K562 (cell line): Measurements from ENCODE around the gene ANAPC4. TPM values are rescaled to one million over a fixed set of nuclear protein-coding genes. Genes with fewer than 3 reads are reported as not detected.

ENCODE experiments used
- ATAC-seq: fragments of 200-7000 bp; cut with Tn5 transposase; 3 replicates; pipeline ENCODE4 v1.9.1; 2020; ENCODE audit warnings: moderate library complexity
- BruUV-seq: library from RNA; stranded (reverse); fragments of 400-500 nt; replicated peaks from 2 replicates; lab custom pipeline; 2021; lab: Mats Ljungman, UMichigan
- CTCF ChIA-PET: fragments of 300-600 bp; formaldehyde crosslinking; extraction: SDS; loops from one replicate; lab custom pipeline; 2021; ENCODE audit warnings: low intra/inter-chr PET ratio; lab: Yijun Ruan, JAX
- POLR2A ChIA-PET: fragments of 300-600, 350-650 bp; sonication (Branson Sonifier 250); formaldehyde crosslinking; extraction: SDS; loops from one replicate; lab custom pipeline; 2021; ENCODE audit warnings: antibody characterized with exemption, inconsistent platforms; lab: Yijun Ruan, JAX
- DNase-seq, 4 experiments: peaks; one replicate each; pipeline versions ENCODE4 v3.0.0 to v3.0.0-alpha.2; 2011 to 2018; ENCODE audit warnings: low spot score in 3 of 4, mixed read lengths in 3 of 4; ENCODE audit errors: extremely low read depth in 1 of 4
- FAIRE-seq: peaks from 2 replicates; lab custom pipeline; 2011; peaks lifted over from hg19 to GRCh38; lab: Jason Lieb, UNC
- H2AFZ ChIP-seq: 2 replicates; pipeline ENCODE4 v1.6.0; 2011; ENCODE audit warnings: low read depth, low read length, control low read depth, inconsistent platforms
- H3K27ac ChIP-seq: fragments of 200-600 bp; 3 replicates; pipeline ENCODE4 v1.8.0; 2011; ENCODE audit warnings: low read depth, mild to moderate bottlenecking, control low read depth, inconsistent platforms, low read length, moderate library complexity, mixed read lengths; ENCODE audit errors: extremely low read depth
- H3K27me3 ChIP-seq, 2 experiments: fragments of 300-600 bp in 1 of 2; 2 replicates in 1 of 2; 3 replicates in 1 of 2; pipeline versions ENCODE4 v1.6.0 to v1.8.0; 2011; ENCODE audit warnings: inconsistent platforms in 2 of 2, low read length in 2 of 2, mild to moderate bottlenecking in 1 of 2, mixed read lengths in 1 of 2, moderate library complexity in 1 of 2; ENCODE audit not compliant: control insufficient read depth in 2 of 2, insufficient read depth in 2 of 2
- H3K36me3 ChIP-seq: fragments of 300-600 bp; 3 replicates; pipeline ENCODE4 v1.8.0; 2011; ENCODE audit warnings: mild to moderate bottlenecking, low read length, inconsistent platforms; ENCODE audit not compliant: control insufficient read depth, insufficient read depth
- H3K4me1 ChIP-seq, 2 experiments: fragments of 200-600 bp in 1 of 2; replicated peaks in 1 of 2; 2 replicates in 1 of 2; 3 replicates in 1 of 2; pipeline versions ENCODE4 v1.5.1 to v1.8.0; 2011; ENCODE audit warnings: inconsistent platforms in 2 of 2, low read length in 2 of 2, mild to moderate bottlenecking in 1 of 2, mixed read lengths in 1 of 2, moderate library complexity in 1 of 2; ENCODE audit not compliant: control insufficient read depth in 2 of 2, insufficient read depth in 2 of 2
- H3K4me2 ChIP-seq: 2 replicates; pipeline ENCODE4 v1.6.1; 2011; ENCODE audit warnings: low read length, control low read depth, inconsistent platforms, mixed read lengths; ENCODE audit not compliant: insufficient read depth
- H3K4me3 ChIP-seq: fragments of 200-600 bp; sonication (generic), shearing (Covaris generic); 2 replicates; pipeline ENCODE4 v1.5.1; 2016; ENCODE audit warnings: control low read depth, inconsistent platforms
- H3K79me2 ChIP-seq: fragments of 200-600 bp; 3 replicates; pipeline ENCODE4 v1.8.0; 2011; ENCODE audit warnings: low read length, inconsistent platforms; ENCODE audit not compliant: control insufficient read depth, insufficient read depth
- H3K9ac ChIP-seq, 2 experiments: 2 replicates each; pipeline versions ENCODE4 v1.6.0 to v1.6.1; 2011; ENCODE audit warnings: low read depth in 2 of 2, low read length in 2 of 2, control low read depth in 1 of 2, inconsistent platforms in 1 of 2, mild to moderate bottlenecking in 1 of 2, mixed read lengths in 1 of 2; ENCODE audit not compliant: insufficient read depth in 1 of 2
- H3K9me1 ChIP-seq: one replicate; pipeline ENCODE4 v1.6.0; 2011; ENCODE audit warnings: inconsistent platforms, mild to moderate bottlenecking, low read length, moderate library complexity; ENCODE audit not compliant: control insufficient read depth, insufficient read depth
- H3K9me3 ChIP-seq: replicated peaks from 2 replicates; pipeline ENCODE4 v1.5.1; 2011; ENCODE audit warnings: low read depth, low read length, inconsistent platforms; ENCODE audit not compliant: control insufficient read depth, insufficient read depth
- H4K20me1 ChIP-seq: replicated peaks from 2 replicates; pipeline ENCODE4 v1.6.1; 2011; ENCODE audit warnings: low read length, inconsistent platforms, mixed read lengths; ENCODE audit not compliant: control insufficient read depth, insufficient read depth
- BCOR ChIP-seq: fragments of 450-650 bp; IDR thresholded peaks from 2 replicates; pipeline ENCODE4 v1.6.1; 2016
- CBFB ChIP-seq: sonication (generic); formaldehyde crosslinking; IDR thresholded peaks from 2 replicates; pipeline ENCODE4 v1.4.0; 2020; ENCODE audit warnings: mild to moderate bottlenecking, missing genetic modification reagents
- EHMT2 ChIP-seq: fragments of 450-650 bp; IDR thresholded peaks from 2 replicates; pipeline ENCODE4 v1.6.1; 2018; ENCODE audit warnings: antibody characterized with exemption
- ERF ChIP-seq: fragments of 450-650 bp; formaldehyde crosslinking; IDR thresholded peaks from 2 replicates; pipeline ENCODE4 v1.4.0; 2020; ENCODE audit warnings: mild to moderate bottlenecking, mixed read lengths
- GABPB2 ChIP-seq: fragments of 250-450 bp; sonication (Bioruptor Pico); conservative IDR thresholded peaks from 2 replicates; pipeline ENCODE4 v1.5.1; 2021; ENCODE audit warnings: mild to moderate bottlenecking
- HDAC1 ChIP-seq, 2 experiments: fragments of 450-650 bp; IDR thresholded peaks; 2 replicates each; pipeline ENCODE4 v1.6.1; 2016 to 2017; ENCODE audit warnings: inconsistent platforms in 1 of 2, mild to moderate bottlenecking in 1 of 2, moderate library complexity in 1 of 2
- HDAC2 ChIP-seq: fragments of 450-650 bp; IDR thresholded peaks from 2 replicates; pipeline ENCODE4 v1.6.1; 2016; ENCODE audit warnings: mild to moderate bottlenecking
- HNRNPL ChIP-seq: fragments of 200-400 bp; formaldehyde crosslinking; IDR thresholded peaks from 2 replicates; pipeline ENCODE4 v1.6.1; 2017; ENCODE audit warnings: low read depth, mild to moderate bottlenecking, low read length
- IFI16 ChIP-seq: fragments of 250-450 bp; sonication (Bioruptor Pico); IDR thresholded peaks from 2 replicates; pipeline ENCODE4 v2.1.2; 2022; ENCODE audit warnings: mild to moderate bottlenecking, inconsistent platforms
- KLF6 ChIP-seq: fragments of 250-450 bp; sonication (Bioruptor Pico); IDR thresholded peaks from 2 replicates; pipeline ENCODE4 v1.4.0; 2020; ENCODE audit warnings: mild to moderate bottlenecking, moderate library complexity, borderline replicate concordance
- NFRKB ChIP-seq: fragments of 450-650 bp; IDR thresholded peaks from 2 replicates; pipeline ENCODE4 v1.6.1; 2016; ENCODE audit warnings: low read depth
- POLR2A ChIP-seq: fragments of 450-650 bp; conservative IDR thresholded peaks from 2 replicates; pipeline ENCODE4 v1.6.1; 2016
- POLR2G ChIP-seq: fragments of 200-400 bp; formaldehyde crosslinking; IDR thresholded peaks from 2 replicates; pipeline ENCODE4 v1.6.1; 2017; ENCODE audit warnings: low read depth, mild to moderate bottlenecking, antibody characterized with exemption, low read length, moderate library complexity
- RCOR1 ChIP-seq, 2 experiments: IDR thresholded peaks; 2 replicates each; pipeline ENCODE4 v1.6.1; 2012; ENCODE audit warnings: low read depth in 2 of 2, low read length in 2 of 2, borderline replicate concordance in 1 of 2, improper control_type of control experiment in 1 of 2
- ZBTB26 ChIP-seq: fragments of 450-650 bp; formaldehyde crosslinking; IDR thresholded peaks from 2 replicates; pipeline ENCODE4 v1.4.0; 2022; ENCODE audit warnings: missing genetic modification characterization
- ZBTB5 ChIP-seq: fragments of 450-650 bp; IDR thresholded peaks from 2 replicates; pipeline ENCODE4 v1.6.1; 2017; ENCODE audit warnings: antibody characterized with exemption
- ZNF121 ChIP-seq: sonication (generic); formaldehyde crosslinking; conservative IDR thresholded peaks from 2 replicates; pipeline ENCODE4 v1.8.0; 2022; ENCODE audit warnings: missing genetic modification reagents
- ZNF655 ChIP-seq: fragments of 250-450 bp; sonication (Bioruptor Pico); IDR thresholded peaks from 2 replicates; pipeline ENCODE4 v1.5.0; 2021
- ZNF707 ChIP-seq: fragments of 250-450 bp; sonication (Bioruptor Pico); conservative IDR thresholded peaks from 2 replicates; pipeline ENCODE4 v1.8.0; 2022; ENCODE audit warnings: inconsistent platforms, mild to moderate bottlenecking, moderate library complexity
- ZSCAN32 ChIP-seq: fragments of 450-650 bp; formaldehyde crosslinking; IDR thresholded peaks from 2 replicates; pipeline ENCODE4 v1.4.0; 2020; ENCODE audit warnings: mild to moderate bottlenecking, moderate library complexity
- WGBS: fragments of 100-300 bp; shearing (Covaris generic); methylation state at CpG from one replicate; pipeline ENCODE4 v1.1.6; 2016; ENCODE audit warnings: low coverage, mixed read lengths; ENCODE audit not compliant: insufficient coverage; ENCODE audit errors: missing lambda C conversion rate; 5-methylcytosine and 5-hydroxymethylcytosine counted together
- in situ Hi-C: fragments of 300-500 bp; cut with MboI; formaldehyde crosslinking; loops from 4 replicates; pipeline ENCODE4 v1.15.0; 2018; ENCODE audit warnings: inconsistent platforms, mixed read lengths
- intact Hi-C: fragments of 100-400 bp; cut with micrococcal nuclease; formaldehyde crosslinking; loops from 2 replicates; pipeline ENCODE4 v1.14.2; 2022
- polyA plus RNA-seq, 8 experiments: library from polyadenylated mRNA; depleted of rRNA in 4 of 8; stranded (reverse) in 5 of 8; unstranded in 3 of 8; fragments of >200 nt; fragmentation: Nextera tagmentation in 2 of 8; fragmentation: Illumina TruSeq in 1 of 8; extraction: Ambion mirVana in 2 of 8; extraction: Trizol in 1 of 8; gene quantifications; 2 replicates each; pipeline versions ENCODE4 v1.2.1 to v1.2.3, GENCODE V29; 2011 to 2014; ENCODE audit warnings: inconsistent platforms in 1 of 8, missing spikeins in 1 of 8
- total RNA-seq, 7 experiments: library from RNA; depleted of rRNA in 6 of 7; stranded (reverse); fragments of >200 nt in 6 of 7; fragmentation: Illumina TruSeq in 2 of 7; extraction: Trizol in 2 of 7; gene quantifications; 2 replicates each; pipeline versions ENCODE4 v1.2.1 to v1.2.3, GENCODE V29; 2011 to 2021; ENCODE audit warnings: low replicate concordance in 1 of 7

ANAPC4 gene
- total and polyA plus RNA-seq, 9 of the 15 experiments (the other 6 are each of a cell fraction or from before 2014, with no cell fraction given), result 23.9 to 47.0 (median 31.9) TPM

GRCh38 chr4:25424539-25425228 is 47.6 kb downstream of the ANAPC4 start (continued):
- no peak for TF ChIP-seq HDAC1 (IDR thresholded peaks at IDR 0.05)
- TF ChIP-seq HNRNPL, result no peak
- TF ChIP-seq NFRKB, result no peak
- no peak for TF ChIP-seq POLR2G
- no peak for TF ChIP-seq EHMT2
- TF ChIP-seq RCOR1 (IDR thresholded peaks at IDR 0.05; ENCODE audit: borderline replicate concordance in 1 of 2, low read depth in 2 of 2, low read length in 2 of 2), result no peak

GRCh38 chr4:25425361-25425760 is 48.3 kb downstream of the ANAPC4 start:
- WGBS, result 31% methylated on average over 4 of the region's 4 CpGs
- no peak overlapping the region for H3K27ac ChIP-seq
- FAIRE-seq, result no peak
- intact Hi-C loops (loop anchor here (1.0 kb wide), 1 partner anchor 14 kb away; no protein-coding TSS in a partner anchor), in situ Hi-C loops (no loop called here)
- H3K36me3 ChIP-seq, result no peaks in the 10 kb centered on the region
- no peak overlapping the region for H3K9ac ChIP-seq
- no peaks in the 10 kb centered on the region; a peak in 1 of 5 replicates for H3K27me3 ChIP-seq
- no peaks in the 10 kb centered on the region for H3K9me1 ChIP-seq
- BruUV-seq, result no TSS peak
- H3K4me2 ChIP-seq, result no peak overlapping the region
- no peaks in the 10 kb centered on the region for H3K9me3 ChIP-seq
- H4K20me1 ChIP-seq, result no peaks in the 10 kb centered on the region
- H3K4me1 ChIP-seq, result peaks cover 0 to 5% of the 10 kb centered on the region in 2 experiments; a peak in 1 of 5 replicates
- no peak for ATAC-seq
- ChIA-PET POLR2A (interaction anchor here (0.6 to 0.7 kb wide), 2 partner anchors 579 to 920 kb away, joined by 3 read pairs; no protein-coding TSS in a partner anchor), CTCF (no interaction called here)
- H3K4me3 ChIP-seq, result no peak overlapping the region
- no peak overlapping the region for H2AFZ ChIP-seq
- no peaks in the 10 kb centered on the region for H3K79me2 ChIP-seq
- no peak for DNase-seq
- no peak for TF ChIP-seq ZSCAN32 (CRISPR knock-in tag)
- TF ChIP-seq IFI16 (CRISPR knock-in tag), result no peak
- no peak for TF ChIP-seq ZNF707
- no peak for TF ChIP-seq GABPB2 (CRISPR knock-in tag)
- TF ChIP-seq HDAC2, result no peak
- no peak for TF ChIP-seq ERF (CRISPR knock-in tag)
- TF ChIP-seq POLR2A, result no peak
- TF ChIP-seq ZBTB5, result no peak
- no peak for TF ChIP-seq BCOR
- no peak for TF ChIP-seq ZNF655 (CRISPR knock-in tag)
- TF ChIP-seq KLF6 (CRISPR knock-in tag), result no peak
- no peak for TF ChIP-seq ZNF121 (CRISPR knock-in tag)
- no peak for TF ChIP-seq CBFB (CRISPR knock-in tag)
- no peak for TF ChIP-seq ZBTB26
